Adrenal gland (tissue), 12 donors: ENCODE results near the gene GANC. TPM values are rescaled to one million over a fixed set of nuclear protein-coding genes. Genes with fewer than 3 reads are reported as not detected.

Experiments
- DNase-seq, 7 donors: peaks; one replicate each; pipeline ENCODE4 v3.0.0-alpha.2; 2019 to 2020
- H3K27ac ChIP-seq, 5 donors: fragments of 200-600 bp; sonication (generic) in 4 of 5; 1 replicate in 3 of 5; 2 replicates in 2 of 5; pipeline versions ENCODE4 v1.5.1 to v1.8.0; 2016 to 2020; ENCODE audit warnings: mild to moderate bottlenecking in 1 of 5
- H3K27me3 ChIP-seq: fragments of 200-600 bp; 2 replicates; pipeline ENCODE4 v1.8.0; 2021
- H3K36me3 ChIP-seq, 2 donors: fragments of 200-600 bp; replicated peaks in 1 of 2; 1 replicate in 1 of 2; 2 replicates in 1 of 2; pipeline versions ENCODE4 v1.5.1 to v1.8.0; 2018 to 2022
- H3K4me1 ChIP-seq, 2 donors: fragments of 200-600 bp; replicated peaks in 1 of 2; 1 replicate in 1 of 2; 2 replicates in 1 of 2; pipeline versions ENCODE4 v1.5.1 to v1.8.0; 2018 to 2021
- H3K4me3 ChIP-seq, 4 donors: fragments of 200-600 bp; sonication (generic) in 3 of 4; one replicate each; pipeline ENCODE4 v1.5.1; 2016 to 2018
- H3K9me3 ChIP-seq, 3 donors: fragments of 200-600 bp; sonication (generic) in 1 of 3; replicated peaks in 1 of 3; 1 replicate in 2 of 3; 2 replicates in 1 of 3; pipeline versions ENCODE4 v1.5.1 to v1.8.0; 2016 to 2021
- CTCF ChIP-seq, 6 experiments: fragments of 450-650 bp in 4 of 6; fragments of 200-600 bp in 2 of 6; sonication (generic) in 1 of 6; IDR thresholded peaks; 1 replicate in 5 of 6; 2 replicates in 1 of 6; pipeline versions ENCODE4 v1.5.1 to v1.8.0; 2016 to 2021; ENCODE audit warnings: antibody characterized with exemption in 6 of 6, mild to moderate bottlenecking in 2 of 6, moderate library complexity in 1 of 6
- POLR2A ChIP-seq, 2 donors: fragments of 450-650 bp; IDR thresholded peaks; one replicate each; pipeline ENCODE4 v1.6.1; 2017; ENCODE audit warnings: antibody characterized with exemption in 2 of 2, mild to moderate bottlenecking in 2 of 2, moderate library complexity in 1 of 2
- WGBS, 4 donors: extraction: QIAGEN DNeasy Blood & Tissue Kit in 2 of 4; methylation state at CpG; one replicate each; pipeline versions ENCODE4 v1.1.5 to v1.1.7; 2013 to 2017; 5-methylcytosine and 5-hydroxymethylcytosine counted together
- intact Hi-C, 2 donors: fragments of 100-400 bp; cut with DNase I; formaldehyde crosslinking; loops; one replicate each; pipeline versions ENCODE4 v1.14.1 to v1.15.0; 2022 to 2023
- polyA plus RNA-seq, 3 donors: library from polyadenylated mRNA; stranded (reverse); fragments of 200-250 nt in 2 of 3; fragments of 350-450 nt in 1 of 3; fragmentation: Illumina TruSeq in 1 of 3; extraction: RNeasy Lipid Tissue Mini Kit (QIAGEN cat#74804) in 1 of 3; gene quantifications; one replicate each; pipeline ENCODE4 v1.2.3, GENCODE V29; 2013 to 2014
- total RNA-seq, 9 donors: library from RNA; depleted of rRNA in 4 of 9; stranded (reverse); fragments of >200 nt in 4 of 9; fragments of 120-200 nt in 1 of 9; fragmentation: NEBNext Ultra II Directional in 1 of 9; extraction: Animal tissue kit (Norgen Biotek cat#: 25700) in 1 of 9; gene quantifications; one replicate each; pipeline versions ENCODE4 v1.1.0 to v1.2.4, GENCODE V29; 2013 to 2023
- donor health status: healthy with polysubstance abuse.
- donor health status: Bipolar disorder and iron deficiency.
- donor health status: DM: yes; HTN: yes; CAD: no.
- donor health status: DM: no; HTN: no; CAD: no.
- donor health status: DM: no; HTN: no; CAD: no.
- donor health status: DM: yes; HTN: yes; CAD: no.

Gene GANC
- total and polyA plus RNA-seq, 12 donors: 8.5 to 37.2 (median 18.5) TPM

GRCh38 chr15:42270996-42271395 is 2.0 kb upstream of the GANC start:
- no peak for DNase-seq
- peaks cover 0 to 6% (median 0%) of the 10 kb centered on the region in 3 donors for H3K9me3 ChIP-seq
- intact Hi-C loops: no loop called here
- H3K27ac ChIP-seq: no peak overlapping the region
- peaks cover 33 to 52% of the 10 kb centered on the region in 2 donors for H3K4me1 ChIP-seq
- TF ChIP-seq POLR2A (IDR thresholded peaks at IDR 0.05) (no peak), CTCF (IDR thresholded peaks at IDR 0.05) (no peak)
- peaks cover 0 to 19% of the 10 kb centered on the region in 2 donors for H3K36me3 ChIP-seq
- WGBS, 4 donors: 51 to 69% (median 55%) methylated on average over 5 of the region's 5 CpGs
- H3K27me3 ChIP-seq: no peaks in the 10 kb centered on the region
- no peak overlapping the region for H3K4me3 ChIP-seq

GRCh38 chr15:42273900-42274701 is 1.1 kb downstream of the GANC start:
- TF ChIP-seq POLR2A (IDR thresholded peaks at IDR 0.05) (no peak), CTCF (IDR thresholded peaks at IDR 0.05) (no peak)
- H3K9me3 ChIP-seq: no peaks in the 10 kb centered on the region
- intact Hi-C loops: no loop called here
- WGBS, 4 donors: 1 to 8% (median 3%) methylated on average over 23 to 27 of the region's 27 CpGs
- peak overlapping the region; percentile 22 to 81 (median 67) for H3K4me3 ChIP-seq
- DNase-seq: peak; percentile 49 to 82 (median 71)
- peaks cover 0 to 10% of the 10 kb centered on the region in 2 donors for H3K36me3 ChIP-seq
- peaks cover 27 to 48% of the 10 kb centered on the region in 2 donors for H3K4me1 ChIP-seq
- peak overlapping the region; percentile 96 to 99 (median 97) for H3K27ac ChIP-seq
- no peaks in the 10 kb centered on the region for H3K27me3 ChIP-seq

GRCh38 chr15:42274702-42274989 is 1.6 kb downstream of the GANC start:
- H3K36me3 ChIP-seq: peaks cover 0 to 10% of the 10 kb centered on the region in 2 donors
- H3K27ac ChIP-seq: peak overlapping the region; percentile 96 to 99 (median 97)
- H3K4me1 ChIP-seq: peaks cover 27 to 45% of the 10 kb centered on the region in 2 donors
- H3K4me3 ChIP-seq: peak overlapping the region in 2 of 4 donors; percentile 58 to 76
- intact Hi-C loops: no loop called here
- DNase-seq: peak in 3 of 7 donors; percentile 14 to 25 (median 21)
- H3K27me3 ChIP-seq: no peaks in the 10 kb centered on the region
- no peak for TF ChIP-seq CTCF (IDR thresholded peaks at IDR 0.05)
- 53 to 71% (median 56%) methylated on average over 6 of the region's 6 CpGs for WGBS, 4 donors
- H3K9me3 ChIP-seq: no peaks in the 10 kb centered on the region

- H3K4me3 ChIP-seq: peak overlapping the region in 1 of 4 donors; percentile 58
- peak overlapping the region in 3 of 5 donors; percentile 96 to 99 (median 97) for H3K27ac ChIP-seq
- H3K36me3 ChIP-seq: peaks cover 0 to 11% of the 10 kb centered on the region in 2 donors
- intact Hi-C loops: no loop called here
- no peak for DNase-seq
- 52 to 74% (median 56%) methylated on average over 4 of the region's 4 CpGs for WGBS, 4 donors
- H3K9me3 ChIP-seq: no peaks in the 10 kb centered on the region
- no peak for TF ChIP-seq CTCF (IDR thresholded peaks at IDR 0.05)
- TF ChIP-seq POLR2A (IDR thresholded peaks at IDR 0.05): no peak
- peaks cover 21 to 38% of the 10 kb centered on the region in 2 donors for H3K4me1 ChIP-seq
- no peaks in the 10 kb centered on the region for H3K27me3 ChIP-seq
Observed at GRCh38 chr15:42275780-42276391, 2.9 kb downstream of the GANC start.
